8988T (cell line): ENCODE measurements around the gene PLA2G6.
"Not testable (repeated sequence)": the region's sequence is repeated elsewhere in the genome, so short reads cannot be mapped to it uniquely, and the experiment has no call there.

ENCODE experiments used
- DNase-seq: peaks from one replicate; pipeline ENCODE4 v3.0.0; 2011

PLA2G6 gene

DNA sequence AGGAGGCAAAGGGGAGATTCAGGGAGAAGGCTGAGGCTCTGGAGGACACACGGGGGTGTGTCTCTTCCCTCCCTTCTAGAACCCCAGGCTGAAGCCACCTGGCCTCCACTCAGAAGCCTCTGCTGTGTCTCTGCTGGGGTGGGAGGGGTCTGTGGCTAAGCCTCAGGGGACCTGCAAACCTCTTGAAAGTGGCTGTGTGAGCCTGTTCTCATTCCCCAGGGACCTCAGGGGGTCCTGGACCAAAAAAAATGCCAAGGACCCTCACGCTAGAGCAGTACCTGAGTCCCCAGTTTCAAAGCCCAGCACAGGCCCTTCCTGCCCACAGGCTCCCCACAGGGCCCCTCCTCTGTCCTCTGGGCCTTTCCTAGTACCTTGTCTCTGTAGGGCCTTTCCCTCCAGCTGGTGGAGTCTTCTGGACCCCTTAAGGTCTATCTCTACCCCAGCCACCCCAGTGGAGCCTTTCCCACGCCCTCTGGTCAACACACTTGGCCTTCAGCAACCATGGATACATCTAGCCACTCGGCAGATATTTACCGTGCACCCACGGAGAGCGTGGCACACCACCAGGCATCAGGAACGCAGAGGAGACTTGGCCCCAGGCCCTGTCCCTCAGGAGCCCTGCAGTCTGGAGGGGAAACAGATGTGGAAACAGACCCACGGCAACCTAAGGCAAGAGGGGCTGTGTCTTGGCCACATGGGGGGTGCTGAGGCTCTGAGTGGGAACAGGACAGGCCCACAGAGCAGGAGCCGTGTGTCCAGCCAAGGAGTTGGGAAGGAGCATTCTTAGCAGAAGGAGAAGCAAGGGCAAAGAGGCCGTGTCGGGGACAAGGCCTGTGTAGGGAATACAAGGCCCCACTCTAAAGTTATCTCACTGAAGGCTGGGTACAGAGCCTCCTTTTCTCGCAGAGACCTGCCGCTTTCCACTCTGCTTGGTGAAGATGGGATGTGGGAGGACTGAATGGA lies 18.5 kb downstream of the PLA2G6 start:
- DNase-seq, result no peak

DNA sequence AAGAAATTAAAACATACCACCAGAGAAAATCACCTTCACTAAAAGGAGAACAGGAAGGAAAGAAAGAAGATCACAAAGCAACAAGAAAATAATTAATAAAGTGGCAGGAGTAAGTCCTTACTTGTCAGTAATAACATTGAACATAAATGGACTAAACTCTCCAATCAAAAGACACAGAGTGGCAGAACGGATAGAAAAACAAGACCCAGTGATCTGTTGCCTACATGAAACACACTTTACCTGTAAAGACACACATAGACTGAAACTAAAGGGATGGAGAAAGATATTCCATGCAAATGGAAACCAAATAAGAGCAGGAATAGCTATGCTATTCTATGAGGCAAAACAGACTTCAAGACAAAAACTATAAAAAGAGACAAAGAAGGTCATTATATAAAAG lies 25.9 kb downstream of the PLA2G6 start:
- DNase-seq, result no peak

DNA sequence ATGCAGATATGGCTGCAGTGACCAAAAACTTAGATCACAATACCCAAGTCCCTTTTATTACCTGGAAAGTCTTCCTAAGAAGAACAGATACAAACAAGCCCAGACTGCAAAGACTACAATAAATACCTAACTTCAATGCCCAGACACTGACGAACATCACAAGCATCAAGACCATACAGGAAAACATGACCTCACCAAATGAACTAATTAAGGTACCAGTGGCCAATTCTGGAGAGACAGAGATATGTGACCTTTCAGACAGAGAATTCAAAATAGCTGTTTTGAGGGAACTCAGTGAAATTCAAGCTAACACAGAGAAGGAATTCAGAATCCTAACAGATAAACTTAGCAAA lies 27.1 kb downstream of the PLA2G6 start:
- DNase-seq, result not testable (repeated sequence)

DNA sequence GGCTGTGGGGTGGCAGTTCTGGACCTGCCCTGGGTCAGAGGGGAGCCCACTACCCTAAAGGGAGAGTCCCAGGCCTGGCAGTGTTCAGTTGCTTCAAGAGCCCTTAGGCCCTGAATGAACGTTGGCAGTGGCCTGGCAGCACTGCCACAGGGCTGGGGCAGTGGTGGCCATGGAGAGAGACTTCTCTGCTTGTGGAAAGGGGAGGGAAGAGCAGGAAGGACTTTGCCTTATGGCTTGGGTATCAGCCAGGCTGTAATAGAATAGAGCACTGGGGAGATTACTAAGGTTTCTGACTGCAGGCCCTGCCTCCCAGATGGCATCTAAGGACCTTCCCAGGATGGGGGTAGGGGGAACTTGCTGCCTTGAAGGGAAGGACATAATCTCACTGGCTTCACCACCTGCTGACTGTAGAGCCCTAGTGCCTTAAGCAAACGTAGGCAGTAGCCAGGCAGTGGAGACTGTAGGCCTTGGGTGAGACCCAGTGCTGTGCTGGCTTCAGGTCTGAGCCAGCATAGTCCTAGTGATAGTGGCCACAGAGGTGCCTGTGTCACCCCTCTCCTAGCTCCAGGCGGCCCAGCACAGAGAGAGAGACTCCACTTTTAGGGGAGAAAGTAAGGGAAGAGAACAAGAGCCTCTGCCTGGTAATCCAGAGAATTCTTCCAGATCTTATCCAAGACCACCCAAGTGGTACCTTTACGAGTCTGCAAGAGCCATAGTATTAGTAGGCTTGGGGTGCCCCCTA lies 27.6 kb downstream of the PLA2G6 start:
- no peak for DNase-seq

DNA sequence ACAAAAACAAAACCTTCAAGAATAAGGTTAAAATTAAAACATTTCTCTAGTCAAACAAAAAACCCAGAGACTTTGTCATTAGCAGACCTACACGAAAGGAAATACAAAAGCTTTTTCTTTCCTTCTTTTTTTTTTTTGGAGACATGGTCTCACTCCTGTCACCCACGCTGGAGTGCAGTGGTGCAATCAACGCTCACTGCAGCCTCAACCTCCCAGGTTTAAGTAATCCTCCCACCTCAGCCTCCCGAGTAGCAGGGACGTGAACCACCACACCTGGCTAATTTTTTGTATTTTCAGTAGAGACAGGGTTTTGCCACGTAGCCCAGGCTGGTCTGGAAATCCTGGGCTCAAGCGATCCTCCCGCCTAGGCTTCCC lies 30.5 kb downstream of the PLA2G6 start:
- DNase-seq, result no peak

DNA sequence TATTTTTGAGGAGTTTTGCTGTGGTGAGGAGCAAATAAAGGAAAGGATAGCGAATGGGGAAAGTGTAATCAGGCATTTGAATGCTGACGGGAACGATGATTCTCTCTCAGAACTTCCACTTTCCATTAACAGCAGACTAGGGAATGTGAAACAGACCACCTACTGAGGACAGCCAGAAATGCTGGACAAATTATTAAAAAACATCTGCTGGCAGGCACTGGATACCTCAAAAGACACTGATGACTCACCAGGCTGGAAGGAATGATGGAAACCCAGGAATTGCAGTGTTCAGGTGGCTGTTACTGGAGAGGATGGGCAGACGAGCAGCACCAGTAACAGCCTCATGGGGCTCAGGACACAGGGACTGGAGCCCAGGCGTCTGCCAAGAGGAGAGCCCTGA lies 33.4 kb downstream of the PLA2G6 start:
- DNase-seq, result no peak

DNA sequence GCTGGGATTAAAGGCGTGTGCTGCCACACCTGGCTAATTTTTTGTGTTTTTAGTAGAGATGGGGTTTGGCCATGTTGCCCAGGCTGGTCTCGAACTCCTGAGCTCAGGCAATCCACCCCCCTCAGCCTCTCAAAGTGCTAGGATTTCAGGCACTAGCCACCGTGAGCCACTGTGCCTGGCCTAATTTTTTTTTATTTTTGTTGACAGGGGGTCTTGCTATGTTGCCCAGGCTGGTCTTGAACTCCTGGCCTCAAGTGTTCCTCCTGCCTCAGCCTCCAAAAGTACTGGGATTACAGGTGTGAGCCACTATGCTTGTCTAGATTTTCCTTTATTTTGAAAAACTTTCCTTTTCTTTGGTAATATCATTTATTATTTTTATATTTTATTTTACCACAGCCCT lies 35.5 kb downstream of the PLA2G6 start:
- DNase-seq, result not testable (repeated sequence)

DNA sequence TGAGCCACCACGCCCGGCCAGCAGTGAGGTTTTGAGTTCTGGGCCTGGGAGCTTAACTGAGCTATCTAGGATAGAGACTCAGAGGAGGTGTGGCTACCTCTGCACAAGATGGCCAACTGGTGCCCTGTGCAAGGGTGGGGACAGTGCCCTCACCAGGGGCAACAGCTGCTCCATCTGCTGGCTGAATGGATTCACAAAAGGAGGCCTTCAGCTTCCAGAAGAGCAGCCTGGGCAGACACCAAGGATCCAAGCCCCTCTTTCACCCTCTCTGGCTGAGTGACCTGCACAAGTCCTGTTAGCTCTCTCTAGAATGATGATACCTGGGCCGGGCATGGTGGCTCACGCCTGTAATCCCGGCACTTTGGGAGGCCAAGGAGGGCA lies 37.6 kb downstream of the PLA2G6 start:
- DNase-seq, result peak; percentile 57

DNA sequence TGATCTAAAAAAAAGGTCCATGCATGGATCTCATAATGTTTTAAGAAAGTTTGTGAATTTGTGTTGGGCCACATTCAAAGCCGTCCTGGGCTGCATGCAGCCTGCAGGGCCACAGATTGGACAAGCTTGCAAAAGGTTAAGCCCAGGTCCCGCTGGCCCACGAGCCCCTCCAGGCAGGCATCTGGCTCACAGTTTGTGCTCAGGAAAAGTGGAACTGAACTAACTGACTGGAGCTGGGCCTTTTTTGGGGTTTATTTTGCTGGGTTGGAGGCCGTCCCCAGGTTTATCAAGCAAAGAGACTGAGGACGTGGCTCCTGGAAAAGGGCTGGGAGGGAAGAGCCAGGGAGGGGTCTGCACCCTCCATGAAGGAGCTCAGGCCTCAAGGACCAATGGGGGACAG lies 39.0 kb downstream of the PLA2G6 start:
- no peak for DNase-seq

DNA sequence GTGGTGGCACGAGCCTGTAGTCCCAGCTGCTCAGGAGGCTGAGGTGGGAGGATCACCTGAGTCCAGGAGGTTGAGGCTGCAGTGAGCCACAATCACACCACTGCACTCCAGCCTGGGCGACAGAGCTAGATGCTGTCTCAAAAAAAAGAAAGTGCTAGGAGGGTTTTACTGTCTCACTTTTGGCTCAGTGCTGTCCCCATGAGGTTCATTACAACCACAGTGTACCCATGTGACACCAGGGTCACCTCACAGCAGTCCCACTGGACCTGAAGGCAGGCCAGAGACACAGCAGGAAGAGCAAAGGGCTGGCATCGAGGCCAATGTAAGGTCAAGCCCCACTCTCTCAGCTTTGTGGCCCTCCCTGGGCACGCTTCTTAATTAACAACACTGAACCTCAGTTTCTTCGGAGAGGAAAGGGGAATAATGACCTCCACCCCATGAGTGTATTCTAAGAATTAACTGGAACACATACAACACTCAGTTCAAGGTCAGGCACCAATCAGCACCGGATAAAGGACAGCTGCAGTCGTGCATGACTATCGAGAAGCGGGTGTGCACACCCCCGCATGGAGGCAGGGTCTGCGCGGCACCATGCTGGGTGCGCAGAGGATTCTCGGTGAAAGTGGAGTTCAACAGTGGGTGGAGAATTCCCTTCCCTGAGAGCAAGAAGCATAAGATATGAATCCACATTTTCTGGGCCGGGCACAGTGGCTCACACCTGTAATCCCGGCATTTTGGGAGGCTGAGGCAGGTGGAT lies 40.2 kb downstream of the PLA2G6 start:
- DNase-seq, result no peak

DNA sequence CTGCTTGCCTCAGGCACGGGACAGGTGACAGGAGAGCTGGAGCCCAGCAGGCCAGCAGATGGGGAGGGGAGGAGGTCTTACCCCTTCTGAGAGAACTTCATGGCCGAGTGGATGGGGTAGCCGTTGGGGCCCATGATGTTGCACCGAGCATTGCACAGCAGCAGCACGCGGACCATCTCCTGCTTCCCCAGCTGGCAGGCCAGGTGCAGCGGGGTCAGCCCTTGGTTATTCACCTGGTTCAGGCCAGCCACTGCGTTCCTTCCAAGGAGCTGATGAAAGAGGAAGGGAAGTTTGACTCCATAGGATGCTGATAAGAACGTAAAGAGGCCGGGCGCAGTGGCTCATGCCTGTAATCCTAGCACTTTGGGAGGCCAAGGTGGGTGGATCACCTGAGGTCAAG lies 41.7 kb downstream of the PLA2G6 start:
- DNase-seq, result no peak

DNA sequence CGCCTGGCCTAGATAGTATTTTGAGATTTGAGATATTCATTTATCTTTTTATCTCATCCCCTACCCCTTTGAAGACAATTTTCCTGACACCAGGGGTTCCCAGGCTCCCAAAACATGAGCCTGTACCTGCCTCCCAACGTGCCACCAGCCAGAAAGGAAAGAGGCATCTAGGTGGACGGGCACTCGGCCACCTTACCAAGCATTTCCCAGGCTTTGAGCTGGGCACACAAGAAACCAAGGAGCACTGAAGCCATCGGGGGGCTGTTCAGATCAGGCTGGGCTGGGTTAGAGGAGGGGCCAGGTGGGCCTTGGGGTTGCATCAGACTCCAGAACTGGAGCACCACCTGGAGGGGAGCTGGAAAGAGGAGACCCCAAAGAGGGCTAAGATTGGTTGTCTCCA lies 42.7 kb downstream of the PLA2G6 start:
- DNase-seq, result no peak

DNA sequence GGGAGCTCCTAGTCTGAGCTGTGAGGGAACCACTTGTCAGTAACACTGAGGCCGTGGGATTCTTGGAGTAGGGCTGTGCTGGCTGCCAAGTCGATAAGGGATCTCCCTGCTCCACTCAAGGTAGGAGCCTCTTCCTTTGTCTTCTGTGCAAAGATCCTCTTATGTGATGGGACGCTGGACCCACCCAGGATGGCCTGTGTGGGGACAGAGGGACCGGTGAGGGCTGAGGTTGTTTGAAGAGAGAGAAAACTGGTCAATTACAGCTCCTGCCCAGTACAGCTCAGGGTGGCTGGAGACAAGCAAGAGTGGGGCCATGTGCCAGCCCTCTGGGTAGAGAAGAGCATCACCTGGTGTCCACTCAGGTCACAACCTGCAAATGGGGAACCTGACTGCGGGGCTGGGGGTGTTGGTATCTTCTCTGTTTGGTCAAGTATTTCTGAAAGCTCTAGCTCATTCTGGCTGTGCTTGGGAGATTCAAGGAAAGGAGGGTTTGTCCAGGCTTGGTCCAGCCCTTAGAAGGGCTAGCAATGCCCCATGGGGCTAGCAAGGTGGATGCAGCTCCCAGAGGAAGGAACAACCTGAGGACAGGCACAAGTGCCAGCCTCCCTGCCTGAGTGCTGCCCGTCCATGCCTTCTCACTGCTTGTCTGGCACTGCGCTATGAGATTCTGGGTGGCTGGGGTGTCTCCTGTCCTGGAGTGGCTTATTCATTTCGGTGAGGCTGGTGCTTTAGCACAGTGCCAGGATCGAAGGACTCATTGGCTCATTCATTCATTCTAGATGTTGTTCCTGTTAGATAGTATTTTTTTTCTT lies 43.5 kb downstream of the PLA2G6 start:
- no peak for DNase-seq

DNA sequence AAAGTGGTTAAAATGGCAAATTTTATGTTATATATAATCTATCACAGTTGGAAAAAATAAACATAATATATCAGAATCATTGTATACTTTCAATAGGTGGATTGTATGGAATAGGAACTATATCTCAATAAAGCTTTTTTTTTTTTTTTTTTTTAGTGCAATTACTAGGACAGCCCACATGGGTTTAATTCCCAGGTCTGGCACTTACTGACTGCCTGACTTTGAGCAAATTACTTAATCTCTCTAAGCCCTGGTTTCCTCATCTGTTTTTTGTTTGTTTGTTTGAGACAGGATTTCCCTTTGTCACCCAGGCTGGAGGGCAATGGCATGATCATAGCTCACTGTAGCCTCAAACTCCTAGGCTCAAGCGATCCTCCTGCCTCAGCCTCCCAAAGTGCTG lies 45.0 kb downstream of the PLA2G6 start:
- DNase-seq, result no peak

DNA sequence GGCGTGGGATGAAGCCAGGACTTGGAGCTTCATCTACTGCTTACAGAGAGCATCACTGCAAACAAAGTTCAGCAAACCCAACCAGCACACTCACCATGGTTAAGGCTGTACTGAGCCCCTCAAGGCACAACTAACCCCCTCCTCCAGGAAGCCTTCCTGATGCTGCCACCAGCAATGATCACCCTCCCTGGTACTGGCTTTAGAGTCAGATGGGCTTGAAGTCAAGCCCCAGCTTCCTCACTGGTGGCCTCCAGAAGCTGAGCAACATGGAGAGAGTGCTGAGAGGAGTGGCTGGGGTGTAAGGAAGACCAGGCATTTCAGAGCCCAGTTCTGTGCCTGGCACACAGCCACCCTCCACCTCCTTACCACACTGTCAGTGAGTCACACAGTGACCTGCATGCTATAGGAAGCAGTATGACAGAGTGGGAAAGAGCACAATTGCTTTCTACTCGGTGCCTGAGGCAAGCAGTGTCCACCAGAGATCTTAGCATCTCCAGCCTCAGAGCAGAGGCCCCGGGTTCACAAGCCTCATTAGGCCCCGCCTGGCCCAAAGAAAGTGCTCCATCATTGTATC lies 46.4 kb downstream of the PLA2G6 start:
- DNase-seq, result no peak

DNA sequence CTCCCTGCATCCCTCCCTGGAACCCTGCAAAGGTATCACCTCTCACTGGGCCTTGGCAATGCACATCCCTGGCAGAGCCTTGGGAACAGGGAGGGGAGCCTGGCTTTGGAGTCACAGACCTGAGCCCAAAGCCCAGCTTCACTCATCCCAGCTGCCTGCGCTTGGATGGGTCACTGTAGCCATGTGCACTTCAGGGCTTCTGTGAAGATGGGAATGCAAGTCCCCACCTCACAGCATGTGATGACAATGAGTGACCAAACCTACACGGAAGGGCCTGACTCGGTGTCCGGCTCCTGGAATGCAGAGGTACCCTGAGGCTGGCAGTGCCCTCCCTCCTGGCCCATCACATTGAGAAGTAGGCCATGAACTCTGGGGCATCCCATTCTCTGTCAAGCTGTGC lies 48.3 kb downstream of the PLA2G6 start:
- DNase-seq, result peak; percentile 3

DNA sequence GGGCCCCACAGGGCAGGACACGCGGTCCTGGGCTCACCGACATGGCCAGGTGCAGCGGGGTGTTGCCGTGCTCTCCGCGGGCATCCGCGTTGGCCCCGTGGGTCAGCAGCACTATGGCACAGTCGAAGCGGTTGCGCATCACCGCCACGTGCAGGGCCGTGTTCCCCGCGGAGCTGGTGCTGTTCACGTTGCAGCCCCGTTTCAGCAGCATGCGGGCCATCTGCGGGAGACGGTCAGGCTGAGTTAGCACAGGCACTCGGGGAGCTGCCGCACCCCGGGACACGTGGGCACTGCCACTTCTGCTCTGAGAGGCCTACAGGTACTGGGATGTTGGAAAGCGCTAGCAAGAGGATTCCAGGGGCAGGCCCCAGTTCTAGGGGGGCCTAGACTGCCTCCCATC lies 48.8 kb downstream of the PLA2G6 start:
- peak; percentile 1 for DNase-seq

DNA sequence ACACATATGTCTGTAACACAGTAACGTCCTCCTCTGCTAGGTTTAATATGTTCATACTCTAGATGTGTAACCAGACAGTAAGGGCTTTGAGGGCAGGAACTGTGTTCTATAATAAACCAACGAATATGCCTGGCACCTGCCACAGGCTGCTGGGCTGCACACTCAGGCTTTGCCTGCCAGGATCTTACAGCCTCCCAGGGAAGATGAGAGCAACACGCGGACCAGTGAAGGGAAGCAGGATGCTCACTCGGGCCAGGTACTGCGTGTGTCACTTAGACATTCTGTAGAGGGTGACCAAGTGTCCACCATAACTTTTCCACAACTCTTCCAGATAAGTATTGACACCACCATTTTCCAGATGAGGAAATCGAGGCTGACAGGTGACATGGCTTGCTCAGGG lies 49.5 kb downstream of the PLA2G6 start:
- no peak for DNase-seq

DNA sequence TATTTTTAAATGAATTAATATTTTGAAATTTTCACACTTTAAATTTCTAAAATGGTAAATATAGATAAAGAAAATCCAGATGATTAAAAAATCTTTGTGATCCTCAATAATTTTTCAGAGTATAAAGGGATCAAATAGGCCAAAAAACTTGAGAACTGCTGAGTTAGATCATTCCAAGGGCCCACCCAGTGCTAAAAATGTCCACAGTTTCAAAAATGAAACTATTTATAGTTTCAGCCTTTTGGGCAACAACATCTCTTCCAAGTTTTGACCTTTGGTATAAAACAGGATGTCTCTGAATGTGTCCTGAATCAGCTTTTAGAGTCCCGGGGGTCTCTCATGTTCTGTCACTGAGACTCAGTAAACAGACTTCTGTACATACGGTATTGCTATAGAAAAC lies 50.2 kb downstream of the PLA2G6 start:
- DNase-seq, result no peak

DNA sequence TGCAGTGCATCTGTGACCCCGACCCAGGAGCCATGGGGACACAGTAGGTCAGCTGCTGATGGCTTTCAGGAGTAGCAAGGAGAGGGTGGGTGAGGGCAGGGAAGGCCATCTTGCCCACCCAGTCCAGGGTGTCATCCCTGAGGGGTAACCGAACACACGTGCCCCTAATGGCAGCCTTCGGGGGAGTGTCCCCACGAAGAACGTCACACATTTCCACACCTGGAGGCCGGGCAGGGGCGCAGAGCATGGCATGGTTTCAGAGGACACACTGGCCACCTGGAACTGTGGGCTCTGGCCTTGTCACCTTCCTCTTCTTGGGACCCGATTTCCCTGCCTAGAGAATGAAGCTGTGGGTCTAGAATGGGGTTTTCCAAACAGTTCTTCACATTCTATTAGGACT lies 51.8 kb downstream of the PLA2G6 start:
- DNase-seq, result peak; percentile 2

DNA sequence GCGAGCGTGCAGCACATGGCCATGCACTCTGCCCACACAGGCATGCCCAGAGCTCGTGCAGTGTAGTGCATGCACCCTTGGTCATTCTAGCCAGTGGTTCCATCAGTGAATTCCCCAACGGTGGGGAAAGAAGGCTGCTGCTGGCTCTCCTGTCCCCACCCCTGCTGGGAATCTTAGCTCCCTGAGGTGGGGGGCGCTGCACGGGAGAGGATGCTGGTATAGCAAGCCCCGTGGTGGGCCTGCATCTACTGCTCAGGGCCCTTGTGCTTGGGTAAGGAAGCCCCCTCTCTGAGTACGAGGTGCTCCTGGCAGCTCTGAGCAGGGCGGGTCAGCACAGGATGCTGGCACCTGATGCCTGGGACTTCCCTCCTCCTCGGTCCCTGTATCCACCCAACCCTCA lies 52.6 kb downstream of the PLA2G6 start:
- peak; percentile 0 for DNase-seq

DNA sequence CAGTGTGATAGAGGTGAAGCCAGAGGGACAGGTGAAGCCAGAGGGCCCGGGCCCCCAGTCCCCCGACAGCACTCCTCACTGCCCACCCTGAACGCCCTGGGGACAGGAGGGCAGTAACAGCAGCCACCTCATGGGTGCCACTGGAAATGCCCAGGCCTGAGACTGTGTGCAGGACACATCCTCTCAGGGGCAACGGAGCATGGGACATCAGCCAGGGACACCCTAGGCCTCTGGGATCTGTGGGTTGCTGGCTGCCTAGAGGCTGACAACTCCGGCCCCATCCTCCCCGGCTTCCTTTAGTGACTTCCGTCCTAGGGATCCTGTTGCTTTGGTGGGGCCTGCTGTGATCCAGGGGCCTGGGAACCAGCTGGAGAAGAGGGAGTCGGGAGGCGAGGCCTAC lies 53.8 kb downstream of the PLA2G6 start:
- no peak for DNase-seq
